GM23338 (cell line): ENCODE measurements around the gene CASS4.

Source experiments
- CREB1 ChIP-seq: fragments of 250-450 bp; sonication (Bioruptor Pico); IDR thresholded peaks from 2 replicates; pipeline ENCODE4 v1.5.0; 2020; ENCODE audit warnings: low read depth, mild to moderate bottlenecking, moderate library complexity
- EZH2 ChIP-seq: fragments of 200-600 bp; sonication (generic); IDR thresholded peaks from one replicate; pipeline ENCODE4 v1.8.0; 2017; ENCODE audit warnings: antibody characterized with exemption, mild to moderate bottlenecking, low read depth; ENCODE audit not compliant: unreplicated experiment
- EZH2phosphoT487 ChIP-seq: fragments of 200-600 bp; sonication (generic); IDR thresholded peaks from one replicate; pipeline ENCODE4 v1.8.1; 2018; ENCODE audit warnings: antibody characterized with exemption; ENCODE audit not compliant: unreplicated experiment
- JUNB ChIP-seq: IDR thresholded peaks from one replicate; pipeline ENCODE4 v1.6.1; 2016; ENCODE audit warnings: antibody characterized with exemption; ENCODE audit not compliant: unreplicated experiment
- POLR2AphosphoS5 ChIP-seq: IDR thresholded peaks from 2 replicates; pipeline ENCODE4 v1.6.1; 2016; ENCODE audit warnings: antibody characterized with exemption, low read depth
- TF ChIP-seq, protein P1 (sequence below), 2 experiments: fragments of 200-600 bp in 1 of 2; sonication (generic) in 1 of 2; conservative IDR thresholded peaks; 2 replicates each; pipeline versions ENCODE4 v1.5.1 to v1.6.1; 2016 to 2017; ENCODE audit warnings: antibody characterized with exemption in 2 of 2, low read depth in 2 of 2, mild to moderate bottlenecking in 2 of 2, moderate library complexity in 1 of 2
- TF ChIP-seq, protein P2 (sequence below): IDR thresholded peaks from one replicate; pipeline ENCODE4 v1.6.1; 2018; ENCODE audit warnings: antibody characterized with exemption; ENCODE audit not compliant: unreplicated experiment
- TF ChIP-seq, protein P3 (sequence below): IDR thresholded peaks from 2 replicates; pipeline ENCODE4 v1.6.1; 2016; ENCODE audit warnings: antibody characterized with exemption

DNA sequence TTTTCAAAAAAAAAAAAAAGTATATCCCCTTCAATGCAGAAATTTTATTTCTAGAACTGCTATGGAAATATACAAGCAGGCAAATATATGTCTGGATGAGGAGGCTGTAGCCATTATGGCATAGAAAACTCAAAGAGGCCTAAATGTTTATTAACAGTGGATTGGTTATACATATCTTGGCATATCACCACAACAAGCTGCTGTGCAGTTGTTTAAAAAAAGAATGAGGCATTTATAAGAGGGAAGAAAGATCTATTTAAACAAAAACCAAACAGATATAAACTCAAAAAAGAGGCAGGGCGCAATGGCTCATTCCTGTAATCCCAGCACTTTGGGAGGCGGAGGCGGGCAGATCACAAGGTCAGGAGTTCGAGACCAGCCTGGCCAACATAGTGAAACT is 26.2 kb downstream of the CASS4 start:
- TF ChIP-seq, protein P1, sequence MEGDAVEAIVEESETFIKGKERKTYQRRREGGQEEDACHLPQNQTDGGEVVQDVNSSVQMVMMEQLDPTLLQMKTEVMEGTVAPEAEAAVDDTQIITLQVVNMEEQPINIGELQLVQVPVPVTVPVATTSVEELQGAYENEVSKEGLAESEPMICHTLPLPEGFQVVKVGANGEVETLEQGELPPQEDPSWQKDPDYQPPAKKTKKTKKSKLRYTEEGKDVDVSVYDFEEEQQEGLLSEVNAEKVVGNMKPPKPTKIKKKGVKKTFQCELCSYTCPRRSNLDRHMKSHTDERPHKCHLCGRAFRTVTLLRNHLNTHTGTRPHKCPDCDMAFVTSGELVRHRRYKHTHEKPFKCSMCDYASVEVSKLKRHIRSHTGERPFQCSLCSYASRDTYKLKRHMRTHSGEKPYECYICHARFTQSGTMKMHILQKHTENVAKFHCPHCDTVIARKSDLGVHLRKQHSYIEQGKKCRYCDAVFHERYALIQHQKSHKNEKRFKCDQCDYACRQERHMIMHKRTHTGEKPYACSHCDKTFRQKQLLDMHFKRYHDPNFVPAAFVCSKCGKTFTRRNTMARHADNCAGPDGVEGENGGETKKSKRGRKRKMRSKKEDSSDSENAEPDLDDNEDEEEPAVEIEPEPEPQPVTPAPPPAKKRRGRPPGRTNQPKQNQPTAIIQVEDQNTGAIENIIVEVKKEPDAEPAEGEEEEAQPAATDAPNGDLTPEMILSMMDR (conservative IDR thresholded peaks at IDR 0.05; ENCODE audit: low read depth in 2 of 2): no peak
- TF ChIP-seq EZH2phosphoT487: no peak
- TF ChIP-seq CREB1 (CRISPR knock-in tag): no peak
- no peak for TF ChIP-seq JUNB
- TF ChIP-seq, protein P2, sequence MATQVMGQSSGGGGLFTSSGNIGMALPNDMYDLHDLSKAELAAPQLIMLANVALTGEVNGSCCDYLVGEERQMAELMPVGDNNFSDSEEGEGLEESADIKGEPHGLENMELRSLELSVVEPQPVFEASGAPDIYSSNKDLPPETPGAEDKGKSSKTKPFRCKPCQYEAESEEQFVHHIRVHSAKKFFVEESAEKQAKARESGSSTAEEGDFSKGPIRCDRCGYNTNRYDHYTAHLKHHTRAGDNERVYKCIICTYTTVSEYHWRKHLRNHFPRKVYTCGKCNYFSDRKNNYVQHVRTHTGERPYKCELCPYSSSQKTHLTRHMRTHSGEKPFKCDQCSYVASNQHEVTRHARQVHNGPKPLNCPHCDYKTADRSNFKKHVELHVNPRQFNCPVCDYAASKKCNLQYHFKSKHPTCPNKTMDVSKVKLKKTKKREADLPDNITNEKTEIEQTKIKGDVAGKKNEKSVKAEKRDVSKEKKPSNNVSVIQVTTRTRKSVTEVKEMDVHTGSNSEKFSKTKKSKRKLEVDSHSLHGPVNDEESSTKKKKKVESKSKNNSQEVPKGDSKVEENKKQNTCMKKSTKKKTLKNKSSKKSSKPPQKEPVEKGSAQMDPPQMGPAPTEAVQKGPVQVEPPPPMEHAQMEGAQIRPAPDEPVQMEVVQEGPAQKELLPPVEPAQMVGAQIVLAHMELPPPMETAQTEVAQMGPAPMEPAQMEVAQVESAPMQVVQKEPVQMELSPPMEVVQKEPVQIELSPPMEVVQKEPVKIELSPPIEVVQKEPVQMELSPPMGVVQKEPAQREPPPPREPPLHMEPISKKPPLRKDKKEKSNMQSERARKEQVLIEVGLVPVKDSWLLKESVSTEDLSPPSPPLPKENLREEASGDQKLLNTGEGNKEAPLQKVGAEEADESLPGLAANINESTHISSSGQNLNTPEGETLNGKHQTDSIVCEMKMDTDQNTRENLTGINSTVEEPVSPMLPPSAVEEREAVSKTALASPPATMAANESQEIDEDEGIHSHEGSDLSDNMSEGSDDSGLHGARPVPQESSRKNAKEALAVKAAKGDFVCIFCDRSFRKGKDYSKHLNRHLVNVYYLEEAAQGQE: no peak
- no peak for TF ChIP-seq POLR2AphosphoS5
- no peak for TF ChIP-seq EZH2
- TF ChIP-seq, protein P3, sequence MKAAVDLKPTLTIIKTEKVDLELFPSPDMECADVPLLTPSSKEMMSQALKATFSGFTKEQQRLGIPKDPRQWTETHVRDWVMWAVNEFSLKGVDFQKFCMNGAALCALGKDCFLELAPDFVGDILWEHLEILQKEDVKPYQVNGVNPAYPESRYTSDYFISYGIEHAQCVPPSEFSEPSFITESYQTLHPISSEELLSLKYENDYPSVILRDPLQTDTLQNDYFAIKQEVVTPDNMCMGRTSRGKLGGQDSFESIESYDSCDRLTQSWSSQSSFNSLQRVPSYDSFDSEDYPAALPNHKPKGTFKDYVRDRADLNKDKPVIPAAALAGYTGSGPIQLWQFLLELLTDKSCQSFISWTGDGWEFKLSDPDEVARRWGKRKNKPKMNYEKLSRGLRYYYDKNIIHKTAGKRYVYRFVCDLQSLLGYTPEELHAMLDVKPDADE: no peak
